K562 (cell line): Measurements from ENCODE around the gene MAP3K12.

ENCODE experiments used
- EGR1 ChIP-seq: fragments of 450-650 bp; conservative IDR thresholded peaks from 2 replicates; pipeline ENCODE4 v1.6.1; 2017; ENCODE audit warnings: mild to moderate bottlenecking
- FOXP1 ChIP-seq: sonication (generic); formaldehyde crosslinking; IDR thresholded peaks from 2 replicates; pipeline ENCODE4 v1.8.0; 2022; ENCODE audit warnings: mild to moderate bottlenecking, missing genetic modification reagents
- HNRNPLL ChIP-seq: fragments of 200-400 bp; formaldehyde crosslinking; IDR thresholded peaks from 2 replicates; pipeline ENCODE4 v1.6.1; 2017; ENCODE audit warnings: low read length, low read depth, mild to moderate bottlenecking; ENCODE audit not compliant: poor library complexity, severe bottlenecking
- MAZ ChIP-seq, 2 experiments: fragments of 450-650 bp in 1 of 2; sonication (generic) in 1 of 2; formaldehyde crosslinking; IDR thresholded peaks in 1 of 2; conservative IDR thresholded peaks in 1 of 2; 2 replicates each; pipeline versions ENCODE4 v1.4.0 to v1.5.0; 2020; ENCODE audit warnings: mild to moderate bottlenecking in 1 of 2, missing genetic modification reagents in 1 of 2
- NCOA1 ChIP-seq: fragments of 450-650 bp; IDR thresholded peaks from 2 replicates; pipeline ENCODE4 v1.6.1; 2016; ENCODE audit warnings: low read depth
- NCOR1 ChIP-seq: fragments of 450-650 bp; IDR thresholded peaks from 2 replicates; pipeline ENCODE4 v1.6.1; 2016; ENCODE audit warnings: mild to moderate bottlenecking, moderate library complexity
- POLR2A ChIP-seq: fragments of 450-650 bp; conservative IDR thresholded peaks from 2 replicates; pipeline ENCODE4 v1.6.1; 2016
- POLR2AphosphoS5 ChIP-seq: IDR thresholded peaks from 2 replicates; pipeline ENCODE4 v1.6.1; 2011; ENCODE audit warnings: mild to moderate bottlenecking, low read depth, low read length, moderate library complexity; ENCODE audit not compliant: control insufficient read depth, insufficient read depth
- ZBTB8A ChIP-seq: fragments of 450-650 bp; IDR thresholded peaks from 2 replicates; pipeline ENCODE4 v1.6.1; 2018; ENCODE audit warnings: mild to moderate bottlenecking, moderate library complexity; ENCODE audit not compliant: partially characterized antibody
- TF ChIP-seq, protein P1 (sequence below): fragments of 250-450 bp; sonication (Bioruptor Pico); IDR thresholded peaks from 2 replicates; pipeline ENCODE4 v1.9.0; 2021; ENCODE audit warnings: mild to moderate bottlenecking, inconsistent platforms

DNA sequence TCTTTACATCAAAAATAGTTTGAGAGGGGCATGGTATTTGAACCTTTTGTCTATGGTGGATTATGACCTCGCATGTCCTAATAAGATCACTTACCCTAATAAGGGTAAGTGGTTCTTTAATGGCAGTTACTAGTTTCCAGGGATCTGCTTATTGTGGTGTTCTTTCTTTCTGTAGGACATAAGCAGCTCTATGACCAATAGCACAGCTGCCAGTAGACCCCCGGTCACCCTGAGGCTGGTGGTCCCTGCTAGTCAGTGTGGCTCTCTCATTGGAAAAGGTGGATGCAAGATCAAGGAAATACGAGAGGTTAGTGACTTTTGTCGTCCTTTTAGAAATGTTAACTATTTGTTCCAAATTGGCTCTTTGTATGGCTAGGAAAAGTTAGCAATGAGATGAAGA lies 40.2 kb downstream of the MAP3K12 start:
- TF ChIP-seq NCOR1 (no peak), POLR2AphosphoS5 (no peak), NCOA1 (no peak), MAZ (CRISPR knock-in tag; conservative IDR thresholded peaks at IDR 0.05 in 1 of 2, IDR thresholded peaks at IDR 0.05 in 1 of 2) (no peak), EGR1 (no peak), POLR2A (no peak), FOXP1 (no peak), HNRNPLL (no peak), ZBTB8A (no peak)
- TF ChIP-seq, protein P1, sequence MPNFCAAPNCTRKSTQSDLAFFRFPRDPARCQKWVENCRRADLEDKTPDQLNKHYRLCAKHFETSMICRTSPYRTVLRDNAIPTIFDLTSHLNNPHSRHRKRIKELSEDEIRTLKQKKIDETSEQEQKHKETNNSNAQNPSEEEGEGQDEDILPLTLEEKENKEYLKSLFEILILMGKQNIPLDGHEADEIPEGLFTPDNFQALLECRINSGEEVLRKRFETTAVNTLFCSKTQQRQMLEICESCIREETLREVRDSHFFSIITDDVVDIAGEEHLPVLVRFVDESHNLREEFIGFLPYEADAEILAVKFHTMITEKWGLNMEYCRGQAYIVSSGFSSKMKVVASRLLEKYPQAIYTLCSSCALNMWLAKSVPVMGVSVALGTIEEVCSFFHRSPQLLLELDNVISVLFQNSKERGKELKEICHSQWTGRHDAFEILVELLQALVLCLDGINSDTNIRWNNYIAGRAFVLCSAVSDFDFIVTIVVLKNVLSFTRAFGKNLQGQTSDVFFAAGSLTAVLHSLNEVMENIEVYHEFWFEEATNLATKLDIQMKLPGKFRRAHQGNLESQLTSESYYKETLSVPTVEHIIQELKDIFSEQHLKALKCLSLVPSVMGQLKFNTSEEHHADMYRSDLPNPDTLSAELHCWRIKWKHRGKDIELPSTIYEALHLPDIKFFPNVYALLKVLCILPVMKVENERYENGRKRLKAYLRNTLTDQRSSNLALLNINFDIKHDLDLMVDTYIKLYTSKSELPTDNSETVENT (CRISPR knock-in tag), result no peak
